Right lobe of liver (tissue), 6 donors: ENCODE results near the gene DRD2. TPM values are rescaled to one million over a fixed set of nuclear protein-coding genes. Genes with fewer than 3 reads are reported as not detected.

Source experiments
- ATAC-seq, 4 donors: fragments of 200-7000 bp; cut with Tn5 transposase; one replicate each; pipeline ENCODE4 v1.9.1; 2020; ENCODE audit warnings: mild to moderate bottlenecking in 4 of 4, moderate library complexity in 4 of 4
- DNase-seq, 3 donors: peaks; one replicate each; pipeline ENCODE4 v3.0.0-alpha.2; 2020
- H3K27ac ChIP-seq, 3 donors: fragments of 200-600 bp; one replicate each; pipeline ENCODE4 v1.8.0; 2022
- H3K27me3 ChIP-seq, 2 donors: fragments of 200-600 bp; one replicate each; pipeline ENCODE4 v1.8.0; 2022
- H3K36me3 ChIP-seq, 4 donors: fragments of 200-600 bp; sonication (generic) in 1 of 4; one replicate each; pipeline versions ENCODE4 v1.5.1 to v1.8.0; 2017 to 2022; ENCODE audit warnings: control low read depth in 1 of 4
- H3K4me1 ChIP-seq, 4 donors: fragments of 200-600 bp; sonication (generic) in 1 of 4; one replicate each; pipeline versions ENCODE4 v1.5.1 to v1.8.0; 2017 to 2022; ENCODE audit warnings: control low read depth in 1 of 4
- H3K4me3 ChIP-seq, 3 donors: fragments of 200-600 bp; one replicate each; pipeline ENCODE4 v1.8.0; 2022
- H3K9me3 ChIP-seq, 4 donors: fragments of 200-600 bp; sonication (generic) in 1 of 4; one replicate each; pipeline versions ENCODE4 v1.5.1 to v1.8.0; 2017 to 2022; ENCODE audit warnings: control low read depth in 1 of 4
- POLR2A ChIP-seq: fragments of 450-650 bp; IDR thresholded peaks from one replicate; pipeline ENCODE4 v1.6.1; 2017; ENCODE audit warnings: antibody characterized with exemption, mild to moderate bottlenecking
- WGBS: methylation state at CpG from one replicate; pipeline ENCODE4 v1.1.6; 2018; ENCODE audit warnings: low coverage, low lambda C conversion rate; ENCODE audit not compliant: insufficient coverage; ENCODE audit errors: missing lambda C conversion rate; 5-methylcytosine and 5-hydroxymethylcytosine counted together
- intact Hi-C, 2 donors: fragments of 100-400 bp; cut with DNase I; formaldehyde crosslinking; loops; one replicate each; pipeline versions ENCODE4 v1.11.2 to v1.14.1; 2022
- total RNA-seq, 6 experiments: library from RNA; depleted of rRNA in 2 of 6; stranded (reverse); fragments of >200 nt in 2 of 6; fragmentation: NEBNext Ultra II Directional in 3 of 6; extraction: Animal tissue kit (Norgen Biotek cat#: 25700) in 3 of 6; gene quantifications; one replicate each; pipeline versions ENCODE4 v1.1.0 to v1.2.4, GENCODE V29; 2016 to 2023
- TF ChIP-seq, protein P1 (sequence below), 4 donors: fragments of 200-600 bp in 3 of 4; fragments of 450-650 bp in 1 of 4; IDR thresholded peaks; one replicate each; pipeline versions ENCODE4 v1.5.1 to v1.8.0; 2016 to 2022; ENCODE audit warnings: antibody characterized with exemption in 4 of 4, mild to moderate bottlenecking in 2 of 4
- donor health status: DM: no; HTN: yes; CAD: no.
- donor health status: DM: no; HTN: no; CAD: no.
- donor health status: DM: no; HTN: no; CAD: no.
- donor health status: DM: no; HTN: yes; CAD: no.
- donor health status: DM: no; HTN: yes; CAD: no.

The DRD2 gene
- total RNA-seq, 6 experiments from 2014 or later, result 0.13 TPM; not detected in 5

DNA sequence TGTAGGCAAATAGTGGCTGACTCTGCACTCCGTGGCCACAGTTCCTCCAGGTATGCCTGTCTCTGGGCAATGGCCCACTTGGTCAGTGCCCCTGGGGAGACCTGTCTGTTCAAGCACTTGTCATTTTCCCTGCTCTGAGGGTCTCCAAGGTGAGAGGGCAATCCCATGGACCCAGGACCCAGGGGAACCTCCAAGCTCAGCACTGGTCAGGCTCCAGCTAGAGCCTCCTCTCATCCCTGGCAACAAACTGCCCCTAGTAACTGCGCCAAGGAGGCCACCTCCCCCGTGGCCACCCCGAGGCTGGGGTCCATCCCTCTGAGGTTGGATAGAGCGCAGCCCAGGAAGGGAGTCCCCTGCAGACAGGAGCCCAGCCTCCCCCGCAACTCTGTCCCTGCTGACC, 88.3 kb downstream of the DRD2 start:
- no peak for DNase-seq
- no CpG with 5 or more reads among the region's 6 CpGs for WGBS
- intact Hi-C loops, result no loop called here
- TF ChIP-seq, protein P1, sequence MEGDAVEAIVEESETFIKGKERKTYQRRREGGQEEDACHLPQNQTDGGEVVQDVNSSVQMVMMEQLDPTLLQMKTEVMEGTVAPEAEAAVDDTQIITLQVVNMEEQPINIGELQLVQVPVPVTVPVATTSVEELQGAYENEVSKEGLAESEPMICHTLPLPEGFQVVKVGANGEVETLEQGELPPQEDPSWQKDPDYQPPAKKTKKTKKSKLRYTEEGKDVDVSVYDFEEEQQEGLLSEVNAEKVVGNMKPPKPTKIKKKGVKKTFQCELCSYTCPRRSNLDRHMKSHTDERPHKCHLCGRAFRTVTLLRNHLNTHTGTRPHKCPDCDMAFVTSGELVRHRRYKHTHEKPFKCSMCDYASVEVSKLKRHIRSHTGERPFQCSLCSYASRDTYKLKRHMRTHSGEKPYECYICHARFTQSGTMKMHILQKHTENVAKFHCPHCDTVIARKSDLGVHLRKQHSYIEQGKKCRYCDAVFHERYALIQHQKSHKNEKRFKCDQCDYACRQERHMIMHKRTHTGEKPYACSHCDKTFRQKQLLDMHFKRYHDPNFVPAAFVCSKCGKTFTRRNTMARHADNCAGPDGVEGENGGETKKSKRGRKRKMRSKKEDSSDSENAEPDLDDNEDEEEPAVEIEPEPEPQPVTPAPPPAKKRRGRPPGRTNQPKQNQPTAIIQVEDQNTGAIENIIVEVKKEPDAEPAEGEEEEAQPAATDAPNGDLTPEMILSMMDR (IDR thresholded peaks at IDR 0.05), result no peak
- TF ChIP-seq POLR2A, result no peak
- Histone ChIP-seq H3K27ac (no peak overlapping the region), H3K27me3 (no peaks in the 10 kb centered on the region), H3K4me1 (no peaks in the 10 kb centered on the region), H3K36me3 (no peaks in the 10 kb centered on the region), H3K9me3 (no peaks in the 10 kb centered on the region), H3K4me3 (no peak overlapping the region)
- ATAC-seq, result no peak

DNA sequence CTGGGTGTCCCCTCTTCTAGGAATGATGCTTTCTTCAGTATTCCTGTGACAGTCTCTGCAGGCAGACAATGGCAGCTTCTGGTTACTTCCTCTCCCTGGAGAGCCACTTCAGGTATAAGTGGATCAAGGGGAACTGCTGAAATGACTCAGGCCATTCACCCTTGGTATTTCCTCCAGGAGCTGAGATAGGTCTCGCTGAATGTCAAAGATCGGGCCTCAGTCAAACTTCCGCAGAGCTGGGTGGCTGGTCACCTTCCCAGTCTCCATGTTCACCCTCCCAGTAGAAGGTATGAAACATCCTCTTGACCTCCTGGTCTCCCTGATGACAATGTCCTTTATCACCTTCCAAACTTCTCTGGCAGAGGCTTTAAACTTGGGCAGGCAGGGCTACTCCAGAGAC, 89.4 kb downstream of the DRD2 start:
- H3K9me3 ChIP-seq, result no peaks in the 10 kb centered on the region
- no peak overlapping the region for H3K4me3 ChIP-seq
- no peak overlapping the region for H3K27ac ChIP-seq
- no peaks in the 10 kb centered on the region for H3K27me3 ChIP-seq
- intact Hi-C loops, result no loop called here
- H3K36me3 ChIP-seq, result no peaks in the 10 kb centered on the region
- WGBS, result no CpG with 5 or more reads among the region's 3 CpGs
- no peak for DNase-seq
- no peaks in the 10 kb centered on the region for H3K4me1 ChIP-seq
- no peak for ATAC-seq
- TF ChIP-seq, protein P1 (IDR thresholded peaks at IDR 0.05), result no peak
- TF ChIP-seq POLR2A, result no peak

DNA sequence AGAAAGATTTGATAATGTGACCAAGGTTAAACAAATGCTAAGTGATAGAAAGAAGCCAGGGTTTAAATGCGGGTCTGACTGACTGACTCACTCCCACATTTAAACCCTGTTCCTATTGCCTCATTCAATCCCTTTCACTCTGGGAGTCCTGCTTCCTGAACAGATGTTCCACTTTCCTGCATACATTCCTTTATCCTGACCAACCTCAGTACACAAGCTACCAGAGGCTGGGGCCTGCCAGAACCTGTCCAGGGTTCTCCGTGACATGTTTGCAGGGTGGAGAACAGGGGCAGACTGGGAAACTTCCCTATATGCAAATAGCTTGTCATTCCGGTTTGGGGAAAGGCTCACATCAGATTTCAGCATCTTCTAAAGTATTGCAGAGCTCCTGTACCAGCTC, 90.6 kb downstream of the DRD2 start:
- H3K36me3 ChIP-seq, result no peaks in the 10 kb centered on the region
- 55% methylated on average over 3 of the region's 3 CpGs for whole genome bisulfite sequencing
- ATAC-seq (no peak), DNase-seq (no peak)
- H3K4me1 ChIP-seq, result no peaks in the 10 kb centered on the region
- H3K27ac ChIP-seq, result no peak overlapping the region
- no peaks in the 10 kb centered on the region for H3K27me3 ChIP-seq
- H3K9me3 ChIP-seq, result no peaks in the 10 kb centered on the region
- no peak overlapping the region for H3K4me3 ChIP-seq
- TF ChIP-seq, protein P1 (IDR thresholded peaks at IDR 0.05), result no peak
- TF ChIP-seq POLR2A, result no peak
- intact Hi-C loops, result no loop called here

DNA sequence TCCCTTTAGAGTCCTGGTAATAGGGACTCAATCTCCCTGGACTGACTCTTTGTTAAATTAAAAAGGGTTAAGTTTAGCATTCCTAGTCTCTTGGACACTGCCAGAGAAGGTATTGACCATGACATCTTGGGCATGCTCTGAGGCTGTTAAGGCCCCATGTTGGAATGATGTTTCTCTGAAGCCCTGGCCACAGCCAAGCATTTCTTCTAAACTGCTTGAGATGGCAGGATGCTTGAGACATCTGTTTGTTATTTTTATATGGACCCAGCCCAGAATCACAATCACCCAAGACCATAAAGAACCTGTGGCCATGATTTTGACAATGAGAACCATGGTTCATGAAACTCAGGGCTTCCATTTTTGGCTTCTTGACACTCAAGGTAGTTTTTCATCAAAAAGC, 93.1 kb downstream of the DRD2 start:
- intact Hi-C loops, result no loop called here
- Histone ChIP-seq H3K27me3 (no peaks in the 10 kb centered on the region), H3K9me3 (no peaks in the 10 kb centered on the region)

More for the DNA sequence above, 93.1 kb downstream of the DRD2 start:
- no peak for DNase-seq
- TF ChIP-seq, protein P1 (IDR thresholded peaks at IDR 0.05), result no peak
- no peak for TF ChIP-seq POLR2A
- Histone ChIP-seq H3K4me3 (no peak overlapping the region), H3K4me1 (no peaks in the 10 kb centered on the region), H3K36me3 (no peaks in the 10 kb centered on the region), H3K27ac (no peak overlapping the region)
- no peak for ATAC-seq
